Neural cell (in vitro differentiated cells): ENCODE data around the gene SPEF1.

Source experiments
- CTCF ChIP-seq: fragments of 450-650 bp; IDR thresholded peaks from 2 replicates; pipeline ENCODE4 v1.5.1; 2014; ENCODE audit warnings: antibody characterized with exemption, mild to moderate bottlenecking, moderate library complexity; ENCODE audit not compliant: poor library complexity, severe bottlenecking
- EP300 ChIP-seq: fragments of 450-650 bp; conservative IDR thresholded peaks from 2 replicates; pipeline ENCODE4 v1.6.1; 2014; ENCODE audit warnings: antibody characterized with exemption, mild to moderate bottlenecking, moderate library complexity; ENCODE audit not compliant: poor library complexity, severe bottlenecking
- EZH2 ChIP-seq: fragments of 200-600, 300-800 bp; shearing (Covaris generic), sonication (generic); IDR thresholded peaks from 2 replicates; pipeline ENCODE4 v1.6.1; 2014; ENCODE audit warnings: antibody characterized with exemption, low read length, borderline replicate concordance, mild to moderate bottlenecking; ENCODE audit not compliant: insufficient read depth, poor library complexity, severe bottlenecking
- MXI1 ChIP-seq: fragments of 450-650 bp; conservative IDR thresholded peaks from 2 replicates; pipeline ENCODE4 v1.6.1; 2014; ENCODE audit warnings: antibody characterized with exemption, mild to moderate bottlenecking; ENCODE audit not compliant: poor library complexity, severe bottlenecking
- POLR2AphosphoS5 ChIP-seq: IDR thresholded peaks from 2 replicates; pipeline ENCODE4 v1.6.1; 2012
- RAD21 ChIP-seq: fragments of 450-650 bp; conservative IDR thresholded peaks from 2 replicates; pipeline ENCODE4 v1.6.1; 2014; ENCODE audit warnings: antibody characterized with exemption, mild to moderate bottlenecking, moderate library complexity
- SMC3 ChIP-seq: fragments of 450-650 bp; conservative IDR thresholded peaks from 2 replicates; pipeline ENCODE4 v1.6.1; 2014; ENCODE audit warnings: antibody characterized with exemption, mild to moderate bottlenecking, moderate library complexity; ENCODE audit not compliant: poor library complexity
- TAF1 ChIP-seq: IDR thresholded peaks from 2 replicates; pipeline ENCODE4 v1.6.1; 2012; ENCODE audit warnings: low read depth
- TF ChIP-seq, protein P1 (sequence below): IDR thresholded peaks from 2 replicates; pipeline ENCODE4 v1.6.1; 2012; ENCODE audit warnings: borderline replicate concordance

DNA sequence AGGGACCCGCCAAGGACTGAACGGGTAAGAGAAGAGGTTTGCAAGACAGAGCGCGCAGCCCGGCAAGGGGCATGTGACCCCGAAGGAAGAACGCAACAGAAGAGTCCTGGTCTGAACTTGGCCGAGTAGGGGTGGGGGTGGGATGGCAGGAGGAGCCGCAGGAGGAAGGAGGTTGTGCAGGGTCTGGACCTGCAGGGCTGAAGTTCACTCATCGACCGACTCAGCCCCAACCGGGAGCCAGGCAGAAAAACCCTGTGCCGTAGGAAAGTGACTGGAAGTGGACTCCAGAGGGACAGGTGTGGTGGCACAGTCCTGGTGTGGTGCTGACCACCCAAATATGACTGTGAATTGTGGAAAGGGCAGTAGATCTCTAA is 28.9 kb downstream of the SPEF1 start:
- TF ChIP-seq POLR2AphosphoS5 (no peak), CTCF (no peak), EZH2 (no peak), EP300 (no peak), RAD21 (no peak), SMC3 (no peak), TAF1 (no peak), MXI1 (no peak)
- TF ChIP-seq, protein P1, sequence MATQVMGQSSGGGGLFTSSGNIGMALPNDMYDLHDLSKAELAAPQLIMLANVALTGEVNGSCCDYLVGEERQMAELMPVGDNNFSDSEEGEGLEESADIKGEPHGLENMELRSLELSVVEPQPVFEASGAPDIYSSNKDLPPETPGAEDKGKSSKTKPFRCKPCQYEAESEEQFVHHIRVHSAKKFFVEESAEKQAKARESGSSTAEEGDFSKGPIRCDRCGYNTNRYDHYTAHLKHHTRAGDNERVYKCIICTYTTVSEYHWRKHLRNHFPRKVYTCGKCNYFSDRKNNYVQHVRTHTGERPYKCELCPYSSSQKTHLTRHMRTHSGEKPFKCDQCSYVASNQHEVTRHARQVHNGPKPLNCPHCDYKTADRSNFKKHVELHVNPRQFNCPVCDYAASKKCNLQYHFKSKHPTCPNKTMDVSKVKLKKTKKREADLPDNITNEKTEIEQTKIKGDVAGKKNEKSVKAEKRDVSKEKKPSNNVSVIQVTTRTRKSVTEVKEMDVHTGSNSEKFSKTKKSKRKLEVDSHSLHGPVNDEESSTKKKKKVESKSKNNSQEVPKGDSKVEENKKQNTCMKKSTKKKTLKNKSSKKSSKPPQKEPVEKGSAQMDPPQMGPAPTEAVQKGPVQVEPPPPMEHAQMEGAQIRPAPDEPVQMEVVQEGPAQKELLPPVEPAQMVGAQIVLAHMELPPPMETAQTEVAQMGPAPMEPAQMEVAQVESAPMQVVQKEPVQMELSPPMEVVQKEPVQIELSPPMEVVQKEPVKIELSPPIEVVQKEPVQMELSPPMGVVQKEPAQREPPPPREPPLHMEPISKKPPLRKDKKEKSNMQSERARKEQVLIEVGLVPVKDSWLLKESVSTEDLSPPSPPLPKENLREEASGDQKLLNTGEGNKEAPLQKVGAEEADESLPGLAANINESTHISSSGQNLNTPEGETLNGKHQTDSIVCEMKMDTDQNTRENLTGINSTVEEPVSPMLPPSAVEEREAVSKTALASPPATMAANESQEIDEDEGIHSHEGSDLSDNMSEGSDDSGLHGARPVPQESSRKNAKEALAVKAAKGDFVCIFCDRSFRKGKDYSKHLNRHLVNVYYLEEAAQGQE = no peak
